SU-DHL-6 (cell line): ENCODE data around the gene PPP1R12C.

ENCODE experiments used
- H2AFZ ChIP-seq: fragments of 200-600 bp; sonication (generic); 2 replicates; pipeline ENCODE4 v1.6.1; 2014; ENCODE audit warnings: low read depth, mild to moderate bottlenecking, moderate library complexity, mixed read lengths, antibody characterized with exemption, low read length; ENCODE audit not compliant: severe bottlenecking
- H3F3A ChIP-seq: fragments of 200-600 bp; shearing (Covaris generic); 2 replicates; pipeline ENCODE4 v1.6.0; 2016; ENCODE audit warnings: antibody characterized with exemption, mild to moderate bottlenecking; ENCODE audit not compliant: insufficient read depth
- H3K27ac ChIP-seq: fragments of 200-600 bp; sonication (generic); 2 replicates; pipeline ENCODE4 v1.5.1; 2016; ENCODE audit warnings: low read depth, mild to moderate bottlenecking, low read length, moderate library complexity, mixed read lengths
- H3K27me3 ChIP-seq: fragments of 200-600 bp; sonication (generic), shearing (Covaris generic); 2 replicates; pipeline ENCODE4 v1.6.0; 2014; ENCODE audit warnings: mild to moderate bottlenecking, low read length
- H3K36me3 ChIP-seq: fragments of 200-600 bp; sonication (generic); 2 replicates; pipeline ENCODE4 v1.6.1; 2014; ENCODE audit warnings: mild to moderate bottlenecking, low read length, mixed read lengths
- H3K4me2 ChIP-seq: fragments of 300-600, 200-600 bp; shearing (Covaris generic), sonication (generic); 2 replicates; pipeline ENCODE4 v1.6.0; 2014; ENCODE audit warnings: low read length, low read depth, mild to moderate bottlenecking; ENCODE audit not compliant: poor library complexity, severe bottlenecking
- H3K4me3 ChIP-seq: fragments of 200-600 bp; sonication (generic); 2 replicates; pipeline ENCODE4 v1.5.1; 2014; ENCODE audit warnings: antibody characterized with exemption, low read length, mild to moderate bottlenecking, mixed read lengths; ENCODE audit not compliant: insufficient read depth, poor library complexity, severe bottlenecking
- H3K79me2 ChIP-seq: fragments of 200-600 bp; sonication (generic); 2 replicates; pipeline ENCODE4 v1.6.1; 2014; ENCODE audit warnings: mild to moderate bottlenecking, low read length, moderate library complexity; ENCODE audit not compliant: insufficient read depth
- H3K9ac ChIP-seq: fragments of 200-600 bp; sonication (generic); 2 replicates; pipeline ENCODE4 v1.7.0; 2014; ENCODE audit warnings: mild to moderate bottlenecking, low read length
- H3K9me2 ChIP-seq: fragments of 200-600 bp; sonication (generic); replicated peaks from 2 replicates; pipeline ENCODE4 v1.6.1; 2014; ENCODE audit warnings: low read length; ENCODE audit not compliant: insufficient read depth
- H3K9me3 ChIP-seq: fragments of 200-600 bp; sonication (generic); 2 replicates; pipeline ENCODE4 v1.6.1; 2014; ENCODE audit warnings: low read length, mixed read lengths; ENCODE audit not compliant: insufficient read depth
- H4K20me1 ChIP-seq: fragments of 200-600 bp; sonication (generic); 2 replicates; pipeline ENCODE4 v1.6.1; 2014; ENCODE audit warnings: low read depth, mild to moderate bottlenecking, antibody characterized with exemption, low read length, moderate library complexity, mixed read lengths
- CTCF ChIP-seq: fragments of 200-600 bp; sonication (generic); IDR thresholded peaks from one replicate; pipeline ENCODE4 v1.5.1; 2017; ENCODE audit warnings: antibody characterized with exemption, mild to moderate bottlenecking, low read length, moderate library complexity; ENCODE audit not compliant: insufficient read depth, poor library complexity, severe bottlenecking
- EZH2phosphoT487 ChIP-seq: fragments of 200-600 bp; sonication (generic), shearing (Covaris generic); conservative IDR thresholded peaks from 2 replicates; pipeline ENCODE4 v1.6.1; 2018; ENCODE audit warnings: mild to moderate bottlenecking, antibody characterized with exemption, low read length, moderate library complexity, mixed read lengths

The PPP1R12C gene

GRCh38 chr19:55116859-55117662 is at the start of gene PPP1R12C:
TSS of gene PPP1R12C (minus strand) at chr19:55117637. CDS start at chr19:55117543, 94 bp downstream.
- Histone ChIP-seq H3K36me3 (no peaks in the 10 kb centered on the region), H4K20me1 (no peaks in the 10 kb centered on the region; the same call in 1 of the 2 replicates), H3K9me2 (no peaks in the 10 kb centered on the region), H3K9me3 (no peaks in the 10 kb centered on the region), H3K4me2 (peak within 1 kb of the TSS; percentile 93), H3K27me3 (no peaks in the 10 kb centered on the region), H3K79me2 (peaks cover 48% of the 10 kb centered on the region), H3K4me3 (peak within 1 kb of the TSS; percentile 93), H3K9ac (peak within 1 kb of the TSS; percentile 94), H3K27ac (peak within 1 kb of the TSS; percentile 91), H3F3A (peaks cover 16% of the 10 kb centered on the region), H2AFZ (peak within 1 kb of the TSS; percentile 79)
- TF ChIP-seq CTCF (no peak), EZH2phosphoT487 (no peak)

GRCh38 chr19:55166530-55167268 is 49.3 kb upstream of the PPP1R12C start, which contains the start of gene DNAAF3:
TSS of gene DNAAF3 (minus strand) at chr19:55166613. CDS start at chr19:55166413, 200 bp downstream.
- no peak within 1 kb of the TSS for H2AFZ ChIP-seq
- H4K20me1 ChIP-seq: no peaks in the 10 kb centered on the region
- H3F3A ChIP-seq: 0 out of 2 replicates have a peak, but pooled peaks cover 3% of the 10 kb centered on the region
- H3K4me3 ChIP-seq: no peak within 1 kb of the TSS
- H3K9me2 ChIP-seq: no peaks in the 10 kb centered on the region
- H3K79me2 ChIP-seq: no peaks in the 10 kb centered on the region
- H3K9ac ChIP-seq: no peak within 1 kb of the TSS
- H3K27me3 ChIP-seq: no peaks in the 10 kb centered on the region
- no peak for TF ChIP-seq EZH2phosphoT487
- TF ChIP-seq CTCF: no peak
- no peaks in the 10 kb centered on the region for H3K36me3 ChIP-seq
- H3K4me2 ChIP-seq: no peak within 1 kb of the TSS
- no peak within 1 kb of the TSS for H3K27ac ChIP-seq
- H3K9me3 ChIP-seq: no peaks in the 10 kb centered on the region

- Histone ChIP-seq H3K9me3 (no peaks in the 10 kb centered on the region), H4K20me1 (no peaks in the 10 kb centered on the region), H3K9me2 (no peaks in the 10 kb centered on the region), H3K79me2 (no peaks in the 10 kb centered on the region), H3K4me3 (no peak overlapping the region), H3K4me2 (no peak overlapping the region), H3K27ac (no peak overlapping the region), H3K36me3 (no peaks in the 10 kb centered on the region), H2AFZ (no peak overlapping the region), H3K9ac (no peak overlapping the region), H3F3A (0 out of 2 replicates have a peak, but pooled peaks cover 3% of the 10 kb centered on the region), H3K27me3 (no peaks in the 10 kb centered on the region)
- TF ChIP-seq EZH2phosphoT487 (no peak), CTCF (no peak)
Observed at GRCh38 chr19:55165952-55166529, 48.6 kb upstream of the PPP1R12C start.
